Lower leg skin (tissue), 4 donors: ENCODE measurements around the gene ANKRD37. TPM values are rescaled to one million over a fixed set of nuclear protein-coding genes. Genes with fewer than 3 reads are reported as not detected.

Source experiments
- DNase-seq, 2 donors: peaks; one replicate each; pipeline ENCODE4 v3.0.0-alpha.2; 2019; ENCODE audit warnings: low spot score in 2 of 2
- H3K4me3 ChIP-seq: fragments of 200-600 bp; sonication (generic); 2 replicates; pipeline ENCODE4 v1.5.1; 2017; ENCODE audit warnings: mild to moderate bottlenecking, low read depth; ENCODE audit not compliant: poor library complexity, severe bottlenecking
- CTCF ChIP-seq, 3 donors: fragments of 450-650 bp; IDR thresholded peaks; one replicate each; pipeline ENCODE4 v1.5.1; 2016; ENCODE audit warnings: antibody characterized with exemption in 3 of 3, mild to moderate bottlenecking in 3 of 3, moderate library complexity in 2 of 3
- POLR2A ChIP-seq, 2 donors: fragments of 450-650 bp; IDR thresholded peaks; one replicate each; pipeline ENCODE4 v1.6.1; 2016 to 2017; ENCODE audit warnings: antibody characterized with exemption in 2 of 2, mild to moderate bottlenecking in 1 of 2, moderate library complexity in 1 of 2
- WGBS, 2 donors: methylation state at CpG; one replicate each; pipeline ENCODE4 v1.1.5; 2018; 5-methylcytosine and 5-hydroxymethylcytosine counted together
- intact Hi-C: fragments of 100-400 bp; cut with DNase I; formaldehyde crosslinking; loops from one replicate; pipeline ENCODE4 v1.15.0; 2023; ENCODE audit warnings: low total_unique reads
- total RNA-seq, 4 donors: library from RNA; depleted of rRNA; stranded (reverse); fragments of >200 nt; gene quantifications; one replicate each; pipeline ENCODE4 v1.1.0, GENCODE V29; 2016

Gene ANKRD37
- total RNA-seq, 4 donors from 2014 or later, result 16.1 to 30.8 (median 22.1) TPM

GRCh38 chr4:185421366-185422124, 24.9 kb downstream of the ANKRD37 start:
- WGBS, 2 donors, result 51 to 53% methylated on average over 2 of the region's 2 CpGs
- DNase-seq, result no peak
- H3K4me3 ChIP-seq, result no peak overlapping the region
- TF ChIP-seq POLR2A (IDR thresholded peaks at IDR 0.05) (no peak), CTCF (IDR thresholded peaks at IDR 0.05) (no peak)
- intact Hi-C loops, result no loop called here

- no peak for DNase-seq
- peak overlapping the region; percentile 65 for H3K4me3 ChIP-seq
- intact Hi-C loops, result no loop called here
- TF ChIP-seq CTCF (IDR thresholded peaks at IDR 0.05) (no peak), POLR2A (IDR thresholded peaks at IDR 0.05) (no peak)
- 14 to 15% methylated on average over 13 of the region's 13 CpGs for WGBS, 2 donors
Measured at GRCh38 chr4:185424905-185425646, 28.4 kb downstream of the ANKRD37 start.

GRCh38 chr4:185425647-185426352, 29.2 kb downstream of the ANKRD37 start, which contains the start of gene UFSP2:
Gene UFSP2 (minus strand): TSS chr4:185425964. CDS start chr4:185425868, 96 bp downstream.
- intact Hi-C loops, result no loop called here
- H3K4me3 ChIP-seq, result peak within 1 kb of the TSS; percentile 65
- peak; percentile 86 to 98 for DNase-seq
- TF ChIP-seq CTCF (IDR thresholded peaks at IDR 0.05), result peak in 1 of 3 donors; percentile 7
- peak in 1 of 2 donors; percentile 52 for TF ChIP-seq POLR2A (IDR thresholded peaks at IDR 0.05)
- 0% methylated on average over 41 to 43 of the region's 66 CpGs for WGBS, 2 donors

GRCh38 chr4:185426960-185427688, 30.5 kb downstream of the ANKRD37 start:
- H3K4me3 ChIP-seq, result no peak overlapping the region
- intact Hi-C loops, result no loop called here
- no peak for DNase-seq
- TF ChIP-seq POLR2A (IDR thresholded peaks at IDR 0.05), result no peak
- no peak for TF ChIP-seq CTCF (IDR thresholded peaks at IDR 0.05)
- WGBS, 2 donors, result 87 to 92% methylated on average over 22 of the region's 22 CpGs

GRCh38 chr4:185429660-185430059, 33.0 kb downstream of the ANKRD37 start:
- TF ChIP-seq POLR2A (IDR thresholded peaks at IDR 0.05) (no peak), CTCF (IDR thresholded peaks at IDR 0.05) (no peak)
- 62 to 64% methylated on average over 5 of the region's 5 CpGs for WGBS, 2 donors
- no peak overlapping the region for H3K4me3 ChIP-seq
- intact Hi-C loops, result no loop called here
- DNase-seq, result no peak
